Measurements from ENCODE around the gene KRT78.

DNA sequence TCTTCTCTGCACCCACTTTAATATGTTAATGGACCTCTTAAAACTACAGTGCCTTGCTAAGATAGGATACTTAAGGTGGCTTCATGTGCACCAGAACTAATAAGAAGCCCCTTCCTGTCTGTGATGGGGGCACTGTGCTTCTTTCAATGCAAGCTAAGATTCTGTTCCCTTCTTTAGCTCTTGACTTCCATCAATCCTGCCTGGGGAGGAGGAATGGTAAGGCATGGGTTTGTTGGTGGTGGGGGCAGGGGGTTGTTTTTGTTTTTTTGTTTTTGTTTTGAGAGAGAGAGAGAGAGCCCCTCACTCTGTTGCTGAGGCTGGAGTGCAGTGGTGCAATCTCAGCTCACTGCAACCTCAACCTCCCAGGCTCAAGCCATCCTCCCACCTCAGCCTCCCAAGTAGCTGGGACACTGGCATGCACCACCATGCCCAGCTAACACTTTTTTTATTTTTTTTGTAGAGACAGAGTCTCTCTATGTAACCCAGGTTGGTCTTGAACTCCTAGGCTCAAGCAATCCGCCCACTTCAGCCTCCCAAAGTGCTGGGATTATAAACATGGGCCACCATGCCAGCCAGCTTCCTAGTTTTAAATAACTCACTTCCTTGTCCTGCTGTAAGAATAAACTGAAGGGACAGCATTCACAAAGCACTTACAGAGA lies 48.4 kb downstream of the KRT78 start:
- TF ChIP-seq, protein P1, sequence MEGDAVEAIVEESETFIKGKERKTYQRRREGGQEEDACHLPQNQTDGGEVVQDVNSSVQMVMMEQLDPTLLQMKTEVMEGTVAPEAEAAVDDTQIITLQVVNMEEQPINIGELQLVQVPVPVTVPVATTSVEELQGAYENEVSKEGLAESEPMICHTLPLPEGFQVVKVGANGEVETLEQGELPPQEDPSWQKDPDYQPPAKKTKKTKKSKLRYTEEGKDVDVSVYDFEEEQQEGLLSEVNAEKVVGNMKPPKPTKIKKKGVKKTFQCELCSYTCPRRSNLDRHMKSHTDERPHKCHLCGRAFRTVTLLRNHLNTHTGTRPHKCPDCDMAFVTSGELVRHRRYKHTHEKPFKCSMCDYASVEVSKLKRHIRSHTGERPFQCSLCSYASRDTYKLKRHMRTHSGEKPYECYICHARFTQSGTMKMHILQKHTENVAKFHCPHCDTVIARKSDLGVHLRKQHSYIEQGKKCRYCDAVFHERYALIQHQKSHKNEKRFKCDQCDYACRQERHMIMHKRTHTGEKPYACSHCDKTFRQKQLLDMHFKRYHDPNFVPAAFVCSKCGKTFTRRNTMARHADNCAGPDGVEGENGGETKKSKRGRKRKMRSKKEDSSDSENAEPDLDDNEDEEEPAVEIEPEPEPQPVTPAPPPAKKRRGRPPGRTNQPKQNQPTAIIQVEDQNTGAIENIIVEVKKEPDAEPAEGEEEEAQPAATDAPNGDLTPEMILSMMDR (IDR thresholded peaks at IDR 0.05; ENCODE audit: low read depth, low read length) = no peak
- TF ChIP-seq EZH2phosphoT487 (IDR thresholded peaks at IDR 0.05; ENCODE audit: low read depth) = no peak
